Spleen (tissue), 11 donors: Measurements from ENCODE around the gene FAT2. TPM values are rescaled to one million over a fixed set of nuclear protein-coding genes. Genes with fewer than 3 reads are reported as not detected.

ENCODE experiments used
- DNase-seq: peaks from one replicate; pipeline ENCODE4 v3.0.0-alpha.2; 2020
- H3K27ac ChIP-seq, 8 donors: fragments of 200-600 bp; sonication (generic) in 7 of 8; 1 replicate in 4 of 8; 2 replicates in 4 of 8; pipeline versions ENCODE4 v1.5.0 to v1.8.0; 2016 to 2021; ENCODE audit warnings: inconsistent platforms in 4 of 8, mild to moderate bottlenecking in 4 of 8, moderate library complexity in 1 of 8
- H3K27me3 ChIP-seq, 7 donors: fragments of 200-600 bp; sonication (generic) in 6 of 7; replicated peaks in 1 of 7; 1 replicate in 4 of 7; 2 replicates in 3 of 7; pipeline versions ENCODE4 v1.5.0 to v1.8.0; 2016 to 2021; ENCODE audit warnings: inconsistent platforms in 3 of 7, mild to moderate bottlenecking in 1 of 7
- H3K36me3 ChIP-seq, 6 donors: fragments of 200-600 bp; sonication (generic) in 5 of 6; 1 replicate in 4 of 6; 2 replicates in 2 of 6; pipeline versions ENCODE4 v1.5.0 to v1.8.0; 2016 to 2021; ENCODE audit warnings: inconsistent platforms in 2 of 6
- H3K4me1 ChIP-seq, 6 donors: fragments of 200-600 bp; sonication (generic) in 5 of 6; 1 replicate in 3 of 6; 2 replicates in 3 of 6; pipeline versions ENCODE4 v1.5.0 to v1.8.0; 2016 to 2021; ENCODE audit warnings: inconsistent platforms in 3 of 6
- H3K4me3 ChIP-seq, 8 donors: fragments of 200-600 bp; sonication (generic) in 7 of 8; 1 replicate in 4 of 8; 2 replicates in 4 of 8; pipeline versions ENCODE4 v1.5.0 to v1.8.0; 2016 to 2021; ENCODE audit warnings: inconsistent platforms in 4 of 8, mild to moderate bottlenecking in 4 of 8, moderate library complexity in 2 of 8
- H3K9me3 ChIP-seq, 8 donors: fragments of 200-600 bp; sonication (generic) in 7 of 8; 1 replicate in 4 of 8; 2 replicates in 4 of 8; pipeline versions ENCODE4 v1.5.0 to v1.8.0; 2016 to 2021; ENCODE audit warnings: inconsistent platforms in 4 of 8
- POLR2A ChIP-seq, 3 donors: fragments of 450-650 bp; IDR thresholded peaks; one replicate each; pipeline ENCODE4 v1.5.1; 2017; ENCODE audit warnings: antibody characterized with exemption in 3 of 3, mild to moderate bottlenecking in 1 of 3
- POLR2AphosphoS5 ChIP-seq, 3 donors: sonication (generic); formaldehyde crosslinking; IDR thresholded peaks; one replicate each; pipeline ENCODE4 v1.5.1; 2017; ENCODE audit warnings: antibody characterized with exemption in 3 of 3
- WGBS, 5 donors: extraction: QIAGEN DNeasy Blood & Tissue Kit in 3 of 5; methylation state at CpG; one replicate each; pipeline versions ENCODE4 v1.1.5 to v1.1.7; 2013 to 2018; 5-methylcytosine and 5-hydroxymethylcytosine counted together
- intact Hi-C: fragments of 100-400 bp; cut with DNase I; formaldehyde crosslinking; loops from one replicate; pipeline ENCODE4 v1.15.0; 2023; ENCODE audit warnings: low total_unique reads
- polyA plus RNA-seq, 3 donors: library from polyadenylated mRNA; stranded (reverse); fragments of 200-250 nt; gene quantifications; one replicate each; pipeline ENCODE4 v1.2.1, GENCODE V29; 2013
- total RNA-seq, 7 donors: library from RNA; depleted of rRNA in 3 of 7; stranded (reverse); fragments of >200 nt in 3 of 7; fragmentation: NEBNext Ultra II Directional in 4 of 7; extraction: Animal tissue kit (Norgen Biotek cat#: 25700) in 4 of 7; gene quantifications; one replicate each; pipeline versions ENCODE4 v1.1.0 to v1.2.1, GENCODE V29; 2016 to 2021
- TF ChIP-seq, protein P1 (sequence below), 11 experiments: fragments of 200-600 bp in 7 of 11; fragments of 450-650 bp in 4 of 11; sonication (generic) in 4 of 11; IDR thresholded peaks in 8 of 11; conservative IDR thresholded peaks in 3 of 11; 1 replicate in 7 of 11; 2 replicates in 4 of 11; pipeline versions ENCODE4 v1.4.0 to v1.8.0; 2016 to 2021; ENCODE audit warnings: antibody characterized with exemption in 11 of 11, inconsistent platforms in 4 of 11, mild to moderate bottlenecking in 1 of 11
- donor health status: healthy with polysubstance abuse.
- donor health status: DM: no; HTN: no; CAD: no; lungs with moderate emphysema.
- donor health status: DM: no; HTN: no; CAD: no.
- donor health status: Bipolar disorder and iron deficiency.
- donor health status: healthy.
- donor health status: DM: no; HTN: no; CAD: no.
- donor health status: DM: yes; HTN: yes; CAD: no.

Gene FAT2
- total and polyA plus RNA-seq, 10 donors, result under 0.01 to 0.13 (median 0.05) TPM; not detected in 1

DNA sequence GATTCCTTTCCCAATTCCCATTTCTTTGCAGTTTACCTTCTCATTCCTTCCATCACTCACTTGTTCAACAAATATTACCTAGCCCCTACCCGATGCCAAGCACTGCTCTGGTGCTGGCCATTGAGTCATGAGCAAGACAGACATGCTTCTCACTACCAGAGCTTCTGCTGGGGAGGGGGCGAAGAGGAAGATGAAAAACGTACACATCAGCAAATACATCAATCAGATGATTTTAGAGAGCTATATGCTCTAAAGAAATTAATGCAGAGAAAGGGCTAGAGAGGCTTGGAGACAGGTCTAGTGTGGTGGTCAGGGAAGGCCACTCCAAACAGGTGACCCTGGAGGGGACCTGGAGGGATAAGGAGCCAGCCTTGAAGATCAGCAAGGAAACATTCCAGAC lies 14.4 kb upstream of the FAT2 start:
- no peak overlapping the region for H3K4me3 ChIP-seq

DNA sequence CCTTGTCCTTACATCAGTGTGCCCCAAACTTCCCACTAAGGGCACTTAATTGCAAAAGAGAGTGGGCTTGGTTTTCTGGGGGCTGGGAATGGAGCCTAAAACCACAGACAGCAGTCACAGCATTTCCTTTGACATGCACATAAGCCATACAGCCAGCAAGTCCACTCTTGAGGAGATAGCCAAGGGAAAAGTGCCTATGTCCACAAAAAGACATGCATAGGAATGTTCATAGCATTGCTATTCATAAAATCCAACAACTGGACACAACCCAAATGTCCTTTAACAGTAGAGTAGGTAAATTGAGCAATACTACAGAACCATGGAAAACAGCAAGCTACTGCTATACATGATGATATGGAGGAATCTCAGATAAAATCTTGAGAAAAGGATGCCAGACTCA lies 11.7 kb upstream of the FAT2 start:
- Histone ChIP-seq H3K4me1 (no peaks in the 10 kb centered on the region), H3K27ac (no peak overlapping the region), H3K4me3 (no peak overlapping the region), H3K27me3 (peaks cover 0 to 37% (median 0%) of the 10 kb centered on the region in 7 donors), H3K9me3 (no peaks in the 10 kb centered on the region), H3K36me3 (no peaks in the 10 kb centered on the region)
- intact Hi-C loops, result no loop called here
- DNase-seq, result no peak
- TF ChIP-seq, protein P1, sequence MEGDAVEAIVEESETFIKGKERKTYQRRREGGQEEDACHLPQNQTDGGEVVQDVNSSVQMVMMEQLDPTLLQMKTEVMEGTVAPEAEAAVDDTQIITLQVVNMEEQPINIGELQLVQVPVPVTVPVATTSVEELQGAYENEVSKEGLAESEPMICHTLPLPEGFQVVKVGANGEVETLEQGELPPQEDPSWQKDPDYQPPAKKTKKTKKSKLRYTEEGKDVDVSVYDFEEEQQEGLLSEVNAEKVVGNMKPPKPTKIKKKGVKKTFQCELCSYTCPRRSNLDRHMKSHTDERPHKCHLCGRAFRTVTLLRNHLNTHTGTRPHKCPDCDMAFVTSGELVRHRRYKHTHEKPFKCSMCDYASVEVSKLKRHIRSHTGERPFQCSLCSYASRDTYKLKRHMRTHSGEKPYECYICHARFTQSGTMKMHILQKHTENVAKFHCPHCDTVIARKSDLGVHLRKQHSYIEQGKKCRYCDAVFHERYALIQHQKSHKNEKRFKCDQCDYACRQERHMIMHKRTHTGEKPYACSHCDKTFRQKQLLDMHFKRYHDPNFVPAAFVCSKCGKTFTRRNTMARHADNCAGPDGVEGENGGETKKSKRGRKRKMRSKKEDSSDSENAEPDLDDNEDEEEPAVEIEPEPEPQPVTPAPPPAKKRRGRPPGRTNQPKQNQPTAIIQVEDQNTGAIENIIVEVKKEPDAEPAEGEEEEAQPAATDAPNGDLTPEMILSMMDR (IDR thresholded peaks at IDR 0.05 in 8 of 11, conservative IDR thresholded peaks at IDR 0.05 in 3 of 11), result no peak
- no peak for TF ChIP-seq POLR2A (IDR thresholded peaks at IDR 0.05)
- TF ChIP-seq POLR2AphosphoS5 (IDR thresholded peaks at IDR 0.05), result no peak

More for the DNA sequence above, 14.4 kb upstream of the FAT2 start:
- peaks cover 0 to 37% (median 0%) of the 10 kb centered on the region in 7 donors for H3K27me3 ChIP-seq
- DNase-seq, result no peak
- no peak for TF ChIP-seq POLR2A (IDR thresholded peaks at IDR 0.05)
- TF ChIP-seq, protein P1 (IDR thresholded peaks at IDR 0.05 in 8 of 11, conservative IDR thresholded peaks at IDR 0.05 in 3 of 11), result no peak
- TF ChIP-seq POLR2AphosphoS5 (IDR thresholded peaks at IDR 0.05), result no peak
- H3K4me1 ChIP-seq, result no peaks in the 10 kb centered on the region
- H3K9me3 ChIP-seq, result no peaks in the 10 kb centered on the region
- intact Hi-C loops, result no loop called here
- 69 to 79% (median 70%) methylated on average over 3 of the region's 3 CpGs for WGBS, 5 donors
- no peak overlapping the region for H3K27ac ChIP-seq
- H3K36me3 ChIP-seq, result no peaks in the 10 kb centered on the region

DNA sequence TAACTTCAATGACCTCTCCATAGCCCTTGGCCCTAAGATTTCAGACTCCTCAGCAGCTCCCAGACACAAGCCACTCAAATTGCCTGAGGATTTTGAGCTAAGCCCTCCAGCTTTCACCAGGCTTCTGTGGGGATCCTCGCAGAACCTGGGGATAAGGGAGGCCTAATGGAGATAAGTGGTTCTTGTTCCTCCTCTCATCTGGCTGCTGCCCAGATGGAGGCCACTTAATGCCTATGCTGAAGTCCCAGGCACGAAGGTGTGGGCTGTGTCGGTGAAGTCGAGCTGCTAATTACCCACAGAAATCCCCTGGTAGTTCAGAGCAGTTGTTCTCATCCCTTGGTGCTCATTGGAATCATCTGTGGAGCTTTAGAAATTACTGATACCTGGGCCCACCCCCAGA lies 10.3 kb upstream of the FAT2 start:
- TF ChIP-seq, protein P1 (IDR thresholded peaks at IDR 0.05 in 8 of 11, conservative IDR thresholded peaks at IDR 0.05 in 3 of 11), result no peak
- no peak for TF ChIP-seq POLR2A (IDR thresholded peaks at IDR 0.05)
- TF ChIP-seq POLR2AphosphoS5 (IDR thresholded peaks at IDR 0.05), result no peak
- WGBS, 5 donors, result 70 to 89% (median 87%) methylated on average over 4 of the region's 4 CpGs
- Histone ChIP-seq H3K9me3 (no peaks in the 10 kb centered on the region), H3K4me1 (no peaks in the 10 kb centered on the region), H3K4me3 (no peak overlapping the region), H3K36me3 (no peaks in the 10 kb centered on the region), H3K27me3 (peaks cover 0 to 37% (median 0%) of the 10 kb centered on the region in 7 donors), H3K27ac (no peak overlapping the region)
- no peak for DNase-seq
- intact Hi-C loops, result no loop called here

DNA sequence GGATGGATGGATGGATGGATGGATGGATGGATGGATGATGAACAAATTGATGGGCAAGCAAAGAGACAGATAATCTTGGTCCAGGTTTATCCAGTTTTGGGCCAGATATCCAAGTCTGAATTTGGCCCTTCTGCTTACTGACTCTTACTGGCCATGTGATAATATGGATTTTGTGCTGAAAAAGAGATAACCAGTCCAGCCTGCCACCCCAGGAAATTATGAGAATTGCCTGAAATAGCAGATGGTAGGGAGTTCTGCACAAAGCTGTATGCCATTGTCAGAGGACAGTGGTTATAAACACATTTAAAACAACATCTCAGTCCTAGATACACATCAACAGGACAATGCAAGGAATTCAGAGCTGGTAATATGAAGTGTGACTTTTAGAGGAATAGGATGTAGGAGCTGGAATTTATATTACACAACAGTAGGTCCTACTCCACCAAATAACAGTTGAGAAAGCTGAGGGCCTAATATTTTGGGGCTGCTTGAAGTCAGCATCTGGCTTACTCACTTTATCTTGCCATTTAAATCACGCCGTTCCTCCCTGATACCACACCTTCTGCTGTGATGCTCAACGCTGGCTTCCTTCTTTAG lies 9.0 kb upstream of the FAT2 start:
- WGBS, 5 donors, result 91 to 97% (median 96%) methylated on average over 3 of the region's 3 CpGs
- peaks cover 0 to 35% (median 0%) of the 10 kb centered on the region in 7 donors for H3K27me3 ChIP-seq
- H3K4me3 ChIP-seq, result no peak overlapping the region
- intact Hi-C loops, result no loop called here
- no peaks in the 10 kb centered on the region for H3K4me1 ChIP-seq
- H3K36me3 ChIP-seq, result no peaks in the 10 kb centered on the region
- H3K9me3 ChIP-seq, result no peaks in the 10 kb centered on the region
- H3K27ac ChIP-seq, result no peak overlapping the region
- DNase-seq, result no peak
- no peak for TF ChIP-seq POLR2AphosphoS5 (IDR thresholded peaks at IDR 0.05)
- TF ChIP-seq, protein P1 (IDR thresholded peaks at IDR 0.05 in 8 of 11, conservative IDR thresholded peaks at IDR 0.05 in 3 of 11), result no peak
- no peak for TF ChIP-seq POLR2A (IDR thresholded peaks at IDR 0.05)
